CD4-positive, alpha-beta T cell treated with Interleukin-2 at 100 ng/mL for 4 hours (primary cell): ENCODE measurements around the gene HSD17B12.
A peak's percentile ranks its signal among the peaks of the same experiment; 100 is the strongest.

Source experiments
- DNase-seq: peaks from one replicate; pipeline ENCODE4 v3.0.0-alpha.2; 2020; ENCODE audit warnings: low spot score

HSD17B12 gene

DNA sequence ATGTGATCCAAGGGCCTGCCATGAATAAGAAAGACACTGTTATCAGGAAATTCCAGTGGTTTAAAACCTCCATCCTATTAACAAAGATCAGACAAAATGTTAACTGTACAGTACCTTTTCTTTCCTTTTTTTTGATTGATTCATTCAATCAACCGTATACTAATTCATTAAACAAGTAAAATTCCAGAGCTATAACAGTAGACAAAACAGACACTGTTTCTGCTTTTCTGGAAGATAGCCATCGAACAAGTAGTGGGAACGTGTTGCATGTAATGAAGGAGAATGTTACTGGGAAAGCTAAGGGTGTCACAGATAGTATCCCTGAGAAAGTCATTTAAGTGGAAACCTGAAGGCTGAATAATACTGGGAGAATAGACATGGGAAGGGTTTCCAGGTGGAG lies 126.4 kb downstream of the HSD17B12 start:
- DNase-seq, result no peak

DNA sequence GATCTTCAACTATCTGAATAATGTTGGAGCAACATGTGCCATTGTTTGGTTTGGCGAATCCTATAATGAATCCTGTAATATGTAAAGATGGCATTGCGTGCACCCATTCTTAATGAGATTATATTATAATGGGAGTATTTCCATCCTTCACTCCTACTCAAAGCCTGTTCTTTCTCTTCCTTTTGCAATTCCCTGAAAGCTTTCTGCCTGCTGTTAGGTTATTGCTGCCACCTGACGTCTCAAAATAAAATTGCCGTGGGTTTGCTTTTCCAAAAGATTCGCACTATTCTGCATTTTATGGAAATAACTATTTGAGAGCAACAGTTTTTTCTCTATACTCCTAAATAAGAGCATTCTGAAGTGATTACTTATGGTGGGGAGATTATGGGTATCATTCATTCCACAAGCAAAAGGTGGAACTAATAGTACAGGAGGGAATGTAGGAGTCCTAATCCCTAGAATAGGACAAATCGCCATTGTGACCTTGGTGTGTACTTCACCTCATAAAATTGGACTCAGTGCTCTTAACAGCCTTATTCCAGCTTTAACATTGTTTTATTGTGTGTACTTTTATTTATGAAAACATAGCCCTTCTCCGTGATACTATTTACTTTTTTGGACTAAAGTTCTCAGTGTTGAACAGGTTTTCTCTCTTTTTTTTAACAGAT lies 130.5 kb downstream of the HSD17B12 start:
- no peak for DNase-seq

DNA sequence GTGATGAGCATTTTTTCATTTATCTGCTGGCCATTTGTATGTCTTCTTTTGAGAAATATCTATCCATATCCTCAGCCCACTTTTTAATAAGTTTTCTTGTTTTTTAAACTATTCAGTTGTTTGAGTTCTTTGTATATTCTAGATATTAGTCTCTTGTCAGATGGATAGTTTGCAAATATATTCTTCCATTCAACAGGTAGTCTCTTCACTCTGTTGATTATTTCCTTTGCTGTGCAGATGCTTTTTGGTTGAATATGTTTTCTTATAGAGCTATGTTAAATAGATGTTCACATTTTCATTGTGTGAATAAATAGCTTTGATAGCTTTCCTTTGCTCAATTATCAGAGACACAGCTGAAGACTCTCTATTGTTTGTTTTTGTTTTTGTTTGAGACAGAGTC lies 131.9 kb downstream of the HSD17B12 start:
- DNase-seq, result no peak

DNA sequence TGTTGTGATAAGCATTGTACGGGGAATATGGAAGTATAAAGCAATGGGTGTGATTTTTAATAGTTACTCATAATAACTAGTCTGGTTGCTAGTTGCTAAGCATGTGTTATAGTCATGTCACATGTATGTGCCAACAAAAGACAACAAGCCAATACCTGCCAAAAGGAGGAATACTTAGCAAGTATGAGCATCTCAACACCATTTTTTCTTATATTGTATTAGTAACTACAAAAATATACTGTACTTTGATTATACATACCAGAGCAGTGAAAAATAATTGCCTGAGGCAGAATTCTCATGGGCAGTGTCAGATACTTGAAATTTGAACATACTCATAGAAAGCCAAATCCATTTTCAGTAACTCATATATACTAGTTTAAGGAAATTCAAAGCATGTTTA lies 137.7 kb downstream of the HSD17B12 start:
- DNase-seq, result no peak

DNA sequence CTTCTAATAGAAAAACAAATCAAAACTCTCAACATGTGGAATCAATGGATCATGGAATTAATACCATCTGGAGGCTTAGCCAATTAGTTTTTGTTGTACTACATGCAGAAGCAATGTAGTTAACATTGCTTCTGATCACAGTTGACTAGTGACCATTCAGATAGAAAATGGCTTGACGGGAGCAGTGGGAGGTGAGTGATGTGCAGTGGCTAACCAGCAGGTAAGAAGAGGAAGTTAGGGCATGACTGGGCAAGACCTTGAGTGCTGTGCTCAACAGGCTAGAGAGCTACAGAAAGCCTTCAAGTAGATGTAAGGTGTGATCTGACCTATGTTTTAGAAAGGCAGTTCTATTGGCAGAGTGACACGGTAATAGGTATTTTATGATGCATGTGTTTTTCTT lies 139.4 kb downstream of the HSD17B12 start:
- no peak for DNase-seq

DNA sequence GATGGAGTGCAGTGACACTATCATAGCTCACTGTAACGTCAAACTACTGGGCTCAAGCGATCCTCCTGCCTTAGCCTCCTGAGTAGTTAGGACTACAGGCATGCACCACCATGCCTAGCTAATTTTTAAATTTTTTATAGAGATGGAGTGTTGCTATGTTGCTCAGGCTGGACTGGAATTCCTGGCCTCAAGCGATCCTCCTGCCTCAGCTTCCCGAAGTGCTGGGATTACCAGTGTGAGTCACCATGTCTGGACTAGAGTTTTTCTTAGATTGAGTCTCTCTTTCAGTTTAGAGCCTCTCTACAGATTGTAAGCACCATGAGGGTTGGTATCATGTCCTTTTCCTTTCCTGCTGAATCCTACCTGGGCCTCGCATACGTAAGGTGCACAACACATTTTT lies 142.8 kb downstream of the HSD17B12 start:
- no peak for DNase-seq

DNA sequence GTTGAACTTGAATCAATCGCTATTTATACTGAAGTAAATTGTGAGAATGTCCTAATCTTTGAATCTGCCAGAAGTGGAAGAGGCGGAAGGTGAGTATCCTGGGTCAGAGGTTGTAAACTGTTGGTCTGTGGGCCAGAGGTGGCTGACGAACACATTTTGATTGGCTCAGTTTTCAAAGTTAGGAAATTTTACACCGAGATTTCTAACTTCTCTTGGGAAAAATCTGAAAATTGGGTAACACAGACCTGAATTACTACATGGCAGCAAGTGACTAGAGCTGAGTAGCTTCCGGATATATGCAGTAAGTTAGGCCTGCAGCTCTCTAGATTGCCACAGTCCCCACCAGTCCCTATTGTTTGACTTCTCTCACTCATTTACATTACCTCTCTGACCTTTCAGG lies 143.3 kb downstream of the HSD17B12 start:
- DNase-seq, result no peak

DNA sequence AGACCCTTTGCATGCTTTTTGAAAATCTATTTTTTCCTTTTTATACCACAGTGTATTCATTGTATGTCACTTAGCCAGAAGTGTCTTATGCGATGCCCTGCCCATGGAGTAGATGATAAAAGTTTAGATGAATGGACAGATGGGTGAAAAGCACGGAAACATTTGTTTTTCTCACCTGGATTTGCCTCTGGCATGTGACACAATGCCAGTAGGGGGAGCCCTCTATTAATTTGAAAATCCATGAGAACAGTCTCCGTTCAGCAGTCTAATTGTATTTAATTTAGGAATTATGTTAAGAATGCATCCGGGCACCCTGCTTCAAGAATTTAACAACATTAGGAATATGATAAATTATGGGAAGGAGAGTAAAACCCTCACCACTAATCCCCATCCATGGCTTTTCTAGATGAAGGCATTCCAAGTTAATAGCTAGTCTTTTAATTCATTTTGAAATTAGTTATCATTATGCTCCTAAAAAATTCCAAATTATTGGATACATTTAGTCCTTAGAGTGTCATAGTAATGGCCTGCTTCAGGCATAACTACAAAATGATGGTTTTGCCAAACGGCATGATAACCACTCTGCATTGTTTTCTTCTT lies 144.8 kb downstream of the HSD17B12 start:
- DNase-seq, result peak; percentile 33

DNA sequence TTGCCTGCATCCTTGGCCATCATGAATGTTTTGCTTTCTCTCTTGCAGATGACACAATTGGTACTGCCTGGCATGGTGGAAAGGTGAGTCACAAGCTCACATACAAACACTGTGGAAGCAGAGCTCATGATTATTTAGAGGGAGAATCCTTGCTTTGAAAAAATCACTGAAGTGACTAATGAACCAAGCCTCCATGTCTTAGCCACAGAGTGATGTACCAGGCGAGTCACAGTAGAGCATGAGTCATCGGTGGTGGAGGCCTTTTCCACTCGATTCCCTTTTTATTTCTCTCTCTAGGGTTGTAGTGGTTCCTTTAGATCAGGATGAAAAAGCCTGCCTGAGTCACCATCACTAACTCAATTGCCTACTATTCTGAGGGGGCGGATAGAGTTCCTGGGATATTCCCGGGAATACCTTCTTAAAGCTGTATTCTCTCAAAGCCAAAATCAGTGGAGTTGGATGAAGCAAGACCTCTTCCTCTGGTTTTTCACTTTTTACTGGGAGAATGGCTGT lies 150.4 kb downstream of the HSD17B12 start:
- peak; percentile 43 for DNase-seq

DNA sequence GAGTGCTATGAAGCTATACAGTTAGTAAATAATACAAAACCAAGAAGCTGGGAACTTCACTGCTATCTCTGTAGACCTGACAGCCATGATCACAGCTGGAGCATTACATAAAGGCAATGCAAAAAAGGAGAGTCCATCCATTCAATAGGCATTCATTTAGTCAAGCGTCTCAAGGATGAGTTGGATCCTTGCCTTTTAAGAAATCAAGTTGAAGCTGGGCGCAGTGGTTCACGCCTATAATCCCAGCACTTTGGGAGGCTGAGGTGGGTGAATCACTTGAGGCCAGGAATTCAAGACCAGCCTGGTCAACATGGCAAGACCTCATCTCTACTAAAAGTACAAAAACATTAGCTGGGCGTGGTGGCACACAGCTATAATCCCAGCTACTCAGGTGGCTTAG lies 152.0 kb downstream of the HSD17B12 start:
- DNase-seq, result no peak

DNA sequence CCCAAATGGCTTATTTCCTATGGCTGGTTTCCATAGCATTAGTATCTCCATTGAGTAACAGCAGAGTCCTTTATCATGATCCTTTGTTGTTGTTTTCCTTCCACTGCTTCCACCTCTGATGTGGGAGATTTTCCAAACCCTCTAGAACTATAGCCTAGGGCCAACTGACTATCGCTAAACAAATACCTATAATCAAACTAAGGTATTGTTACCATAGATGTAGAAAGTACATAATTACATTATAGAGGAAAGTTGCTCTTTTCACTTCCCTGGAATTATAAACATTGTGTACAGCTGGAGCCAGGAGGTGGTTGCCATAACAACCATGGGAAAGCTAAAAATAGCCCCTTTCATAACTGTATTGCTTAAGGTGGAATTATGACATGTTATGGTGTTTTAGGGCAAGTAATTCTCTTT lies 153.1 kb downstream of the HSD17B12 start:
- no peak for DNase-seq

DNA sequence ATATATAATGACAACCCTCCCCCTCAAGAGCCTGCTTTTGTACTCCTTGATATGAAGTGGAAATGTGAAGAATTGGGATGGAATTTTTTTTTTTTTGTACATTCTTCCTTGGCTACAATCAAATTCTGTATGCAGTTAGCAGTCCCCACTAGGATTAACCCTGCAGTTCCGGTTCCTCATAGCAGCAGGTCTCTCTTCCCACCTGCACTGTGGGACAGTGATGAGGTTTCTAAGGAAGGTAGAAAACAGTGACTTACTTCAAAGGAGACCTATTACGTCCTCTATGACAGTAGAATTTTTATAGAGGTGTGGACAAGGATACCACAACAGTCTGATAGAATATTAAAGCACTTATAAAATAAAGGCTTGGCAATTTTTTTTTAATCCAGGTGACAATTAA lies 153.7 kb downstream of the HSD17B12 start:
- no peak for DNase-seq

DNA sequence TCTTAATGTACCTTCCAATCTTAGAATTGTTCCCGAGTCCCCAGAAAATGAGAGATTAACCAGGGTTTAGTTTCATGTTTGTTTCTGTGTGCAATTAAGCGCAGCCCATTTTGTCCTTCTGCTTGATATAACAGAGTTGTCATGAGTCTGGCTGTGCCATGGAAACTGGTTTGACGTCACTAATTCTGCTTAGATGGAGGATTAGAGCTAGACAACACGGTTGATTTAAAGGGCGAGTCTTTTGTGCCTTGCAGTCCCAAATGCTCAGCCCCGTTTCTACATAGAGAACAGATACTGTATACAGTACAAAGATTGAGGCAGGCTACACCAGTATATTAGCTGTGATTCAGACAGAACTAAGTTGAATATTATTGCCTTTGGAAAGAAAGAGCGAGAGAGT lies 154.6 kb downstream of the HSD17B12 start:
- DNase-seq, result no peak

DNA sequence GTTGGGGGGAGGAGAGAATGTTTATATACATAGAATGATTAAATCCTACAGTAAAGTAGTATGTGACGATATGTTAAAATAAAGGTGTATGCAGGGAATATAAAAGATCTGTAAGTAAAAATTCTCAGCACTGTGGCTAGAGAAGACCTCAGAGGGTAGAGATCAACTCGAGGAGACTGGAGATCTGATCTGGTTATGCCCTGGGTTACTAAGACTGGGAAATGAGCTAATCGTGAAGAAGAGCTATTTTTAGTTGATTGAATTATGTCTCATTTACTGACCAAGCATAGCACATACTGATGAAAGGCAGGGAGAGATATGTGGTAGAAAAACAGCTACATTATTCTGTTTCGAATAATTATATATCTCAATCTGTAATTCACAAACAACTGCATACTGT lies 157.3 kb downstream of the HSD17B12 start:
- DNase-seq, result no peak

DNA sequence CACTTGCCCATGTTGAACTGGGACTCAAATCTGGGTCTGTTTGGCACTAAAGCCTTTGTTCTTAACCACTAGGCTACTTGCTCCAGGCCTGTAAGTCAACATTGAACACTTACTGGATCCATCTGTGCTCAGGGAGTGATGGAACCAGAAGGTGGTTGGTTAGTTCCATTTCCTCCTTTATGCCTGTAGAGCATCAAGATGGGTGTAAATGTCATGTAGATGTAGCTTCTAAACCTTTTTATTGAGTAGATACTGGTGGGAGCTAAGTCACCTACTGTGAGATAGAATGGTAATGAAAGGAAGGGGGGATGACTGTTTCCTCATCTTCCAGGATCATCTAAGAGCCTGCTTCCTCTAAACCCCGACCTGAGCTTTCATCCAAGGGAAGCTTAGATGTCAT lies 161.5 kb downstream of the HSD17B12 start:
- no peak for DNase-seq

DNA sequence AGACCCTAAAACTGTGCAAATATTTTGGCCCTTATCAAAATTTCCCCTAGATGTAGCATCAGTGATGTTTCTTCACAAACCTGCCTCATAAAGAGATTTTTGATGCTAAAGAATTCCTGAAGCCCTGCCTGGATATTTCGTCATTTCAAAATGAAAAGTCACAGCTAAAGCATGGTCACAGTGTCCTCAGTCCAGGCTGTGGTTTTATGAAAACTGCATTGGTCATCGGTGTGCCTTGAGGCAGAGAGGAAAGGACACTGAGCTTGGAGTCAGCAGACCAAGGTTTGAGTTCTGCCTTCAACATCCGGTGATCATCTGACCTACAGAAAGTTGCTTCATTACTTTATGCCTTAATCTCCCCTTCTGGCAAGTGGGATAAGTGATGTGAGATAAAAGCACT lies 165.3 kb downstream of the HSD17B12 start:
- DNase-seq, result no peak

DNA sequence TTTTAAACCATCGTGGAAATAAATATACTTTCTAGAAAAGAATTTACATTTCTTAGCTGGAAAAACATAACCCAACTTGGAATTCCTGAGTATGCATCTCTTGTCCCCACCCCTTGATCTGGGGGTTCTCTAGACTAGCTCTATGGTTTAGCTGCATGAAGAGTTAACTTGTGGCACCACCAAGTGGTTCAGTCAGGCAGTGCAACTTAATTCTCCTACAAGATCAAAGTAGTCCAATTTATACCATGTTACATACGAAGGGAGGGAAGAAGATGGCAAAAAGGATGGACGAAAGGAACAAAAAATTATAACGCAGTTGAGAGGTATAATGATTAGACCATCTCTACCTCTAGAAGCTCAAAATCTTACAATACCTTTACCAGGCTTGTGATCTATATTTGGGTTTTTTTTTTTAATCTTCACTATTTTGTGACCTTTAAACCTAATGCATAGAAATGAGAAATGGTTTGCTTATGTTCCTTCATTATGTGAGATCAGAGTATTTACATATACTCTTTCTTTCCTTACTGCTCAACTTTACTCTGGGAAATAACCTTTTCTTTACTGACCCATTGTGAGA lies 171.6 kb downstream of the HSD17B12 start:
- DNase-seq, result peak; percentile 65

DNA sequence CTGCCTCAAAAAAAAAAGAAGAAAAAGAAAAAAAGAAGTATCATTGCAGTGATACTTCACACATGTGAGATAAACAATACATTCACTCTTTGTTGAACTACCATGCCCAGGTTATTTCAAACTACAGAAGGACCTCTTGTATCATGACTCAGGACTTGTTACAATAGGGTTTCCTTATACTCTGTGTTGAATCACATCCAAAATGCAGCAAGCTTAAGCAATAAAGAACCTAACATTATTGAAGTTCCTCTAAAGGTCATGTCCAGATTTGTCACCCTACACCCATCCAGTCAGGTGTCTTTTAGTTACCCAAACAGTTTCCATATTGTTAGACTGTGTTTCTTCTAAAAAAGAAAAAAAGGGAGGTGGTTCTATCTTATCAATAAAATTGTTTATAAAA lies 173.2 kb downstream of the HSD17B12 start:
- no peak for DNase-seq

DNA sequence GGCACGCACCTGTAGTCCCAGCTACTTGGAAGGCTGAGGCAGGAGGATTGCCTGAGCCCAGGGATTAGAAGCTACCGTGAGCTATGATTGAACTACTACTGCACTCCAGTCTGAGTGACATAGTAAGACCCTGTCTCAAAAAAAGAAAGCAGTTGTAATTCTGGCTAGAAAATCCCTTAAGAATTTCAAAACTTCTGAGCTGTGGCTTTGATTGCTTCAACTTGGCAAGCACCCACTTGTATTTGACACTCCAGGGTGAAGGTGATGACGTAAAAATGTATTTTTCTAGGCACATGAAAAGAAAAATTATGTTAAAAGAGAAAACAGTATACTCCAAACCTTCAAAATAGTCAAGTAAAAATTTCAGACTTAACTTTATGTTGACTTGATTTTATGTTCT lies 176.5 kb downstream of the HSD17B12 start:
- no peak for DNase-seq

DNA sequence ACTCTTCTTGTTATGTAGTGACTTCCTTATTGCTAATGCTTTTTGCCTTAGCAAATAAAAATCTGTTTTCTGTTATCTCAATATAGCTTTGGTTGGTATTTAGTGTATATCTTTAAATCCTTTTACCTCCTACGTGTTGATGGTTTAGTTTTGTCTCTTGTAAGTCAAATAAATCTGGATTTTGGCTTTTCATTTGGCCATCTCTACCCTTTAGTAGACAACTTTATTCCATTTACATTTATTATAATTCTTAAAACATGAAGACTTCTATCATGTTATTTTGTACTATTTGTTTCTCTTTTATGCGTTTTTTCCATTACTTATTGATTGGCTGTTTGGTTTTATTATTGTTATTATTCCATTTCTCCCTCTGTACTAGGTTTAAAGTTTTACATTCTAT lies 180.6 kb downstream of the HSD17B12 start:
- DNase-seq, result no peak

DNA sequence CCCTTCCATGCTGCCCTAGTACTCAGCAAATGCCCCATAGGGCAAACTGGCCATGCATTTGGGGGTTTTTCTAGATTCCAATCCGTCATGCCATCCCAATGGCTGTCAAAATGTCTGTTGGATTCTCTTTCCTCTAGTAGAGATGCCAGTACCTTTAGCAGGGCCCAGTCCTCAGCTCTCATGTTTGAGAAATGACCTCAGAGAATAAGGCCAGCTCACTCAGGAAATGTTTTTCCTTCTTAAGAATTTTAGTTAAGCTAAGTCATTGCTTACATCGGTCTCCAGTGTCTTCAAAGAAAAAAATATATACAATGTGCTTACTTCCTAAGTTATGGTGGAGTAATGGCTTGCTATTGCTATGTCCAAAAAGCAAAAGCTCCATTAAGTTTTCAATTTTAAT lies 186.0 kb downstream of the HSD17B12 start:
- DNase-seq, result no peak

DNA sequence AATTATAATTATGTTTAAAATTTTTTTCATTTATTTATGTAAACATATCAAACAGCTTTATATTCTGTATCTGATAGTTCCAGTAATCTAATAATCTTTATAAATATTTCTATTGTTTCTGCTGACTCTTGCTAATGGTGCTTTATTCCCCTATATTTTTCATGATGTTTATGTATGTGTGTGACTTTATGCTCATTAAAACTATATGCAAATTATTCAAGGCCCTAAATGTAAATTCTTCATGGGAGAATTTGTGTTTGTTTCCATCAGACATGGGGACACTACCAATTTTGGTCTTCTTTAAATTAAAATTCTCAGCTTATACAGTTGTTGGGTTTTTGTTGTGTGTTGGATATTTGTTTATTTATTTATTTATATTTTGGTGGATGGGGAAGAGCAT lies 186.4 kb downstream of the HSD17B12 start:
- no peak for DNase-seq

DNA sequence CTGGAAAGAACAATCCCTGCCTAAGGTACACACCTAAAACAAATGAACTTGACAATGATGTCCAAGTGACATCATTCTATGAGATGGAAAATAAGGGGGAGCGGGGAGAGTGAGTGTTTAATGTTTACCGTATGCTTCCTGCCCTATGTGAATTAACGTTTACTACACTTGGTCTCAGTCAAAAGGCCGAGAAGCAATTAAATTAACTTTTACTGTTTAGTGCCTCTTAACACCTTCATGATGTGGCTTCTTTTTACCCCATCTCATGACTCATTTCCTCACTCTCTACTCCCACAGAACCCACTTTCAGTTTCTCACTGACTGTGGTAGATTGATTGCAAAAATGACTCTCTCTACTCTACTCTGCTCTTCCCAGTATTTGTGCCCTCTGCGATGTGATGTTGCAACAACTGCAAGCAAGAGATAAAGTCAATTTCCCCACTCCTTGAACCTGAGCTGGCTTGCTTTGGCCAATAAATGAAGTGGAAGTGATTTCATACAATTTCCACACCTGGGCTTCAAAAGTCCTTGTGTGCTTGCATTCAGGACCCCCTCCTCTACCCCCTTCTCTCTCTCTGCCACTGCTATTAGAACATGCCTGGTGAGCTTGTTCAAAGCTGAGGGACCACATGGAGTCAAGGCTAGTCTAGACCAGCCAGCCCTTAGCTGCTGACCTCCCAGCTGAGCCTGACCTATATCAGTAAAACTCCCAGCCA lies 188.5 kb downstream of the HSD17B12 start:
- peak; percentile 71 for DNase-seq
